Loucy (cell line): ENCODE results near the gene GPR85.

Experiments used
- H2AFZ ChIP-seq: fragments of 200-600 bp; sonication (generic); 2 replicates; pipeline ENCODE4 v1.6.0; 2016; ENCODE audit warnings: antibody characterized with exemption, mild to moderate bottlenecking, low read length, moderate library complexity
- H3F3A ChIP-seq: fragments of 200-600 bp; 2 replicates; pipeline ENCODE4 v1.6.0; 2016; ENCODE audit warnings: antibody characterized with exemption, low read depth, mild to moderate bottlenecking
- H3K27me3 ChIP-seq: fragments of 200-600 bp; sonication (generic); 2 replicates; pipeline ENCODE4 v1.6.1; 2014; ENCODE audit warnings: low read length, mild to moderate bottlenecking; ENCODE audit not compliant: insufficient read depth, poor library complexity, severe bottlenecking
- H3K36me3 ChIP-seq: fragments of 200-600 bp; sonication (generic); 2 replicates; pipeline ENCODE4 v1.6.1; 2016; ENCODE audit warnings: low read length; ENCODE audit not compliant: insufficient read depth
- H3K4me1 ChIP-seq: fragments of 200-600 bp; sonication (generic); 2 replicates; pipeline ENCODE4 v1.5.1; 2014; ENCODE audit warnings: low read length, mild to moderate bottlenecking; ENCODE audit not compliant: insufficient read depth, poor library complexity, severe bottlenecking
- H3K4me2 ChIP-seq: fragments of 200-600 bp; sonication (generic); 2 replicates; pipeline ENCODE4 v1.6.0; 2014; ENCODE audit warnings: antibody characterized with exemption, low read length, low read depth, mild to moderate bottlenecking; ENCODE audit not compliant: poor library complexity, severe bottlenecking
- H3K4me3 ChIP-seq: fragments of 200-600 bp; sonication (generic); 2 replicates; pipeline ENCODE4 v1.5.1; 2014; ENCODE audit warnings: low read length, mild to moderate bottlenecking, mixed read lengths; ENCODE audit not compliant: poor library complexity, severe bottlenecking
- H3K79me2 ChIP-seq: fragments of 200-600 bp; sonication (generic); 2 replicates; pipeline ENCODE4 v1.6.1; 2014; ENCODE audit warnings: low read length; ENCODE audit not compliant: insufficient read depth
- H3K9ac ChIP-seq: fragments of 200-600 bp; sonication (generic); 2 replicates; pipeline ENCODE4 v1.6.0; 2014; ENCODE audit warnings: mild to moderate bottlenecking, low read depth, low read length, moderate library complexity; ENCODE audit not compliant: poor library complexity, severe bottlenecking
- H3K9me2 ChIP-seq: fragments of 200-600 bp; sonication (generic); replicated peaks from 2 replicates; pipeline ENCODE4 v1.6.1; 2016; ENCODE audit warnings: low read depth, low read length, mixed read lengths
- H3K9me3 ChIP-seq: fragments of 200-600 bp; sonication (generic); 2 replicates; pipeline ENCODE4 v1.6.1; 2014; ENCODE audit warnings: mild to moderate bottlenecking, antibody characterized with exemption, low read length, low read depth; ENCODE audit not compliant: insufficient read depth
- H4K20me1 ChIP-seq: fragments of 200-600 bp; sonication (generic); 2 replicates; pipeline ENCODE4 v1.6.0; 2014; ENCODE audit warnings: antibody characterized with exemption, low read length, mild to moderate bottlenecking; ENCODE audit not compliant: insufficient read depth, poor library complexity, severe bottlenecking
- CTCF ChIP-seq: fragments of 200-600 bp; sonication (generic); conservative IDR thresholded peaks from 2 replicates; pipeline ENCODE4 v1.5.1; 2014; ENCODE audit warnings: mild to moderate bottlenecking, antibody characterized with exemption, low read length
- EZH2phosphoT487 ChIP-seq: fragments of 200-600 bp; IDR thresholded peaks from 2 replicates; pipeline ENCODE4 v1.6.1; 2018; ENCODE audit warnings: antibody characterized with exemption, mild to moderate bottlenecking, moderate library complexity, borderline replicate concordance

Gene GPR85

GRCh38 chr7:113086431-113086888 is at the start of gene GPR85:
Gene GPR85 (minus strand): TSS chr7:113086827. CDS start chr7:113084721, 2,106 bp downstream.
- no peak within 1 kb of the TSS for H3K4me3 ChIP-seq
- TF ChIP-seq CTCF, result no peak
- no peaks in the 10 kb centered on the region for H3K9me3 ChIP-seq
- peaks cover 8% of the 10 kb centered on the region for H3K4me1 ChIP-seq
- no peaks in the 10 kb centered on the region for H3F3A ChIP-seq
- no peaks in the 10 kb centered on the region for H3K79me2 ChIP-seq
- H3K27me3 ChIP-seq, result no peaks in the 10 kb centered on the region
- no peak within 1 kb of the TSS for H2AFZ ChIP-seq
- H3K4me2 ChIP-seq, result no peak within 1 kb of the TSS
- no peak within 1 kb of the TSS for H3K9ac ChIP-seq
- H4K20me1 ChIP-seq, result no peaks in the 10 kb centered on the region
- H3K36me3 ChIP-seq, result no peaks in the 10 kb centered on the region
- no peaks in the 10 kb centered on the region for H3K9me2 ChIP-seq

GRCh38 chr7:113134025-113134424 is 47.4 kb upstream of the GPR85 start:
- Histone ChIP-seq H3K4me1 (no peaks in the 10 kb centered on the region), H4K20me1 (no peaks in the 10 kb centered on the region), H3K27me3 (no peaks in the 10 kb centered on the region), H3F3A (no peaks in the 10 kb centered on the region), H3K79me2 (no peaks in the 10 kb centered on the region), H3K9ac (no peak overlapping the region), H2AFZ (no peak overlapping the region), H3K36me3 (no peaks in the 10 kb centered on the region), H3K9me2 (no peaks in the 10 kb centered on the region), H3K4me2 (no peak overlapping the region), H3K4me3 (no peak overlapping the region), H3K9me3 (no peaks in the 10 kb centered on the region)
- TF ChIP-seq CTCF (no peak), EZH2phosphoT487 (no peak)

GRCh38 chr7:113131367-113131766 is 44.7 kb upstream of the GPR85 start:
- H3K79me2 ChIP-seq, result no peaks in the 10 kb centered on the region
- H3F3A ChIP-seq, result no peaks in the 10 kb centered on the region
- no peaks in the 10 kb centered on the region for H3K9me3 ChIP-seq
- H3K9ac ChIP-seq, result no peak overlapping the region
- no peaks in the 10 kb centered on the region for H3K27me3 ChIP-seq
- no peak overlapping the region for H2AFZ ChIP-seq
- TF ChIP-seq EZH2phosphoT487, result no peak
- H4K20me1 ChIP-seq, result no peaks in the 10 kb centered on the region
- no peaks in the 10 kb centered on the region for H3K4me1 ChIP-seq
- no peaks in the 10 kb centered on the region for H3K36me3 ChIP-seq
- no peak overlapping the region for H3K4me2 ChIP-seq
- no peaks in the 10 kb centered on the region for H3K9me2 ChIP-seq
- no peak overlapping the region for H3K4me3 ChIP-seq

- H3K4me3 ChIP-seq, result no peak overlapping the region
- H4K20me1 ChIP-seq, result no peaks in the 10 kb centered on the region
- H3K4me2 ChIP-seq, result no peak overlapping the region
- no peaks in the 10 kb centered on the region for H3K9me3 ChIP-seq
- H3F3A ChIP-seq, result no peaks in the 10 kb centered on the region
- no peaks in the 10 kb centered on the region for H3K9me2 ChIP-seq
- H3K36me3 ChIP-seq, result no peaks in the 10 kb centered on the region
- H3K9ac ChIP-seq, result no peak overlapping the region
- TF ChIP-seq CTCF (no peak), EZH2phosphoT487 (no peak)
- H3K4me1 ChIP-seq, result no peaks in the 10 kb centered on the region
- no peaks in the 10 kb centered on the region for H3K27me3 ChIP-seq
- H2AFZ ChIP-seq, result no peak overlapping the region
- no peaks in the 10 kb centered on the region for H3K79me2 ChIP-seq
These were observed 41.4 kb upstream of the GPR85 start for GRCh38 chr7:113128031-113128430.
